PC-3 (cell line): ENCODE data around the gene ESPN. TPM values are rescaled to one million over a fixed set of nuclear protein-coding genes. Genes with fewer than 3 reads are reported as not detected.

Experiments used
- ATAC-seq: fragments of 200-7000 bp; cut with Tn5 transposase; 2 replicates; pipeline ENCODE4 v1.9.1; 2020; ENCODE audit warnings: mild to moderate bottlenecking, moderate library complexity
- BruUV-seq: library from RNA; stranded (reverse); fragments of 400-500 nt; replicated peaks from 2 replicates; lab custom pipeline; 2021; lab: Mats Ljungman, UMichigan
- CTCF ChIA-PET: fragments of 300-600 bp; sonication (Branson Sonifier 250); formaldehyde crosslinking; loops from one replicate; lab custom pipeline; 2022; ENCODE audit warnings: antibody characterized with exemption; lab: Charles Lee
- POLR2A ChIA-PET: fragments of 300-600 bp; sonication (Branson Sonifier 250); formaldehyde crosslinking; loops from one replicate; lab custom pipeline; 2022; ENCODE audit warnings: antibody characterized with exemption; ENCODE audit not compliant: unreplicated experiment; lab: Charles Lee
- DNase-seq: peaks from one replicate; pipeline ENCODE4 v3.0.0-alpha.2; 2015
- H2AFZ ChIP-seq: fragments of 300-600 bp; sonication (generic); 2 replicates; pipeline ENCODE4 v1.6.0; 2016; ENCODE audit warnings: antibody characterized with exemption, low read length
- H3F3A ChIP-seq: fragments of 300-600 bp; sonication (generic); one replicate; pipeline ENCODE4 v1.6.0; 2017; ENCODE audit warnings: antibody characterized with exemption, low read length, control low read depth, mild to moderate bottlenecking; ENCODE audit not compliant: unreplicated experiment
- H3K27ac ChIP-seq: fragments of 300-600 bp; sonication (generic); 2 replicates; pipeline ENCODE4 v1.5.1; 2016; ENCODE audit warnings: mild to moderate bottlenecking, low read length
- H3K27me3 ChIP-seq: fragments of 300-600 bp; sonication (generic); 2 replicates; pipeline ENCODE4 v1.6.1; 2016; ENCODE audit warnings: low read length, mixed read lengths
- H3K36me3 ChIP-seq: fragments of 300-600 bp; sonication (generic); 2 replicates; pipeline ENCODE4 v1.6.1; 2016; ENCODE audit warnings: low read depth, mixed run types, low read length, mixed read lengths
- H3K4me1 ChIP-seq: fragments of 300-600 bp; sonication (generic); 2 replicates; pipeline ENCODE4 v1.5.1; 2016; ENCODE audit warnings: low read length; ENCODE audit not compliant: insufficient read depth
- H3K4me2 ChIP-seq: fragments of 300-600 bp; sonication (generic); 2 replicates; pipeline ENCODE4 v1.6.0; 2016; ENCODE audit warnings: low read length
- H3K4me3 ChIP-seq: fragments of 300-600 bp; sonication (generic); 2 replicates; pipeline ENCODE4 v1.5.1; 2016; ENCODE audit warnings: mild to moderate bottlenecking, low read length, mixed read lengths
- H3K79me2 ChIP-seq: fragments of 300-600 bp; sonication (generic); 2 replicates; pipeline ENCODE4 v1.6.1; 2017; ENCODE audit warnings: low read length, mixed read lengths
- H3K9ac ChIP-seq: fragments of 300-600 bp; sonication (generic); 2 replicates; pipeline ENCODE4 v1.6.0; 2016; ENCODE audit warnings: mild to moderate bottlenecking, low read length
- H3K9me2 ChIP-seq: fragments of 300-600 bp; sonication (generic); replicated peaks from 2 replicates; pipeline ENCODE4 v1.6.1; 2016; ENCODE audit warnings: mixed run types, low read length, mixed read lengths
- H3K9me3 ChIP-seq: fragments of 300-600 bp; sonication (generic); 2 replicates; pipeline ENCODE4 v1.6.1; 2016; ENCODE audit warnings: low read length, mixed read lengths
- H4K20me1 ChIP-seq: fragments of 300-600 bp; sonication (generic); 2 replicates; pipeline ENCODE4 v1.6.1; 2016; ENCODE audit warnings: low read length, mixed read lengths
- CTCF ChIP-seq: fragments of 300-600 bp; sonication (generic); conservative IDR thresholded peaks from 2 replicates; pipeline ENCODE4 v1.5.1; 2017; ENCODE audit warnings: antibody characterized with exemption, low read depth, mild to moderate bottlenecking, low read length
- EZH2 ChIP-seq: fragments of 300-600 bp; sonication (generic); IDR thresholded peaks from one replicate; pipeline ENCODE4 v1.6.1; 2017; ENCODE audit warnings: antibody characterized with exemption, mild to moderate bottlenecking, low read length; ENCODE audit not compliant: unreplicated experiment
- EZH2phosphoT487 ChIP-seq: fragments of 300-600 bp; sonication (generic); IDR thresholded peaks from 2 replicates; pipeline ENCODE4 v1.6.1; 2018; ENCODE audit warnings: mild to moderate bottlenecking, antibody characterized with exemption, low read length, borderline replicate concordance
- intact Hi-C: fragments of 100-400 bp; cut with micrococcal nuclease; formaldehyde crosslinking; loops from 2 replicates; pipeline ENCODE4 v1.9.0; 2023
- total RNA-seq: library from RNA; depleted of rRNA; stranded (reverse); fragments of >200 nt; gene quantifications from 2 replicates; pipeline ENCODE4 v1.2.3, GENCODE V29; 2014

Gene ESPN
- total RNA-seq, 1 experiment from 2014 or later = 11.1 TPM

DNA sequence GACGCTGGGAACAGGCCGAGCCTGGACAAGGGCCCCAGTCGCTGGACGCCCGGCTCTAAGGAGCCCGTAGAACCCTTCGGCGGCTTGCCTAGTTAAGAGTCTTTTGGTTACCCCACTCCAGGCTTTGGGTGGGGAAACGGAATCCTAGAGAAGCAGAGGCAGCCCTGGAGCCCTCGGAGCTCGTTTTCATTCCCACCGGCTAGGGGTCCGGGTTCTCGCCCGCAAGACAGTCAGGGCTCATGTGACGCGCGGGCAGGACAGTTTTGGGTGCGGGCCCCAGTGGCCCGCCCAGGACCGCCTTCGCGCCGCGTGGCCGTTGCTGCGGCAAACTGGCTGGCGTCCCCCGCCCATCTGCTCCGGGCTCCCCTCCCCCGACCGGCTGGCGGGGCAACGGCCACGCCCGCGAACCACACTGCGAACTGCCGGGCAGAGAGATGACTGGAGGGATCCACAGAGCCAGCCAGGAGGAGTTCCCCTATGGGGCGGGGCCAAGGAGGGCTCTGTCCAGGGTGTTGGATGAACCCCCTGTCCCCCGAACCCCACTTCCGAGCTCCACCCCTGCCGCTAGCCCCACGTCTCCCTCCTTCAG is 4.0 kb upstream of the ESPN start:
- peaks cover 2% of the 10 kb centered on the region for H3K79me2 ChIP-seq
- TF ChIP-seq CTCF = no peak
- TF ChIP-seq EZH2phosphoT487 = no peak
- TF ChIP-seq EZH2 = no peak
- H3K27ac ChIP-seq = no peak overlapping the region
- H3K9ac ChIP-seq = no peak overlapping the region
- CTCF ChIA-PET = interaction anchor here (2.0 kb wide), 1 partner anchor 17 kb away, joined by 9 read pairs; no protein-coding TSS in a partner anchor
- peak overlapping the region; percentile 87 for H3K4me2 ChIP-seq
- DNase-seq (no peak), ATAC-seq (no peak)
- no peaks in the 10 kb centered on the region for H3K9me2 ChIP-seq
- H3K27me3 ChIP-seq = no peaks in the 10 kb centered on the region
- no peaks in the 10 kb centered on the region for H3K36me3 ChIP-seq
- intact Hi-C loops = no loop called here
- POLR2A ChIA-PET = no interaction called here
- peaks cover 53% of the 10 kb centered on the region for H3K4me1 ChIP-seq
- H2AFZ ChIP-seq = no peak overlapping the region
- H4K20me1 ChIP-seq = 0 out of 2 replicates have a peak, but pooled peaks cover 6% of the 10 kb centered on the region
- BruUV-seq = no TSS peak
- H3F3A ChIP-seq = no peaks in the 10 kb centered on the region
- H3K9me3 ChIP-seq = no peaks in the 10 kb centered on the region
- H3K4me3 ChIP-seq = no peak overlapping the region

- DNase-seq = no peak
- ChIA-PET CTCF (no interaction called here), POLR2A (no interaction called here)
- no TSS peak for BruUV-seq
- Histone ChIP-seq H3F3A (no peaks in the 10 kb centered on the region), H3K27me3 (no peaks in the 10 kb centered on the region), H3K4me1 (peaks cover 45% of the 10 kb centered on the region), H3K36me3 (no peaks in the 10 kb centered on the region), H3K9ac (no peak overlapping the region), H2AFZ (no peak overlapping the region), H3K27ac (no peak overlapping the region), H3K4me2 (0 out of 2 replicates have a peak overlapping the region, but pooled peaks have one; percentile 17), H4K20me1 (0 out of 2 replicates have a peak, but pooled peaks cover 6% of the 10 kb centered on the region), H3K9me3 (no peaks in the 10 kb centered on the region), H3K79me2 (peaks cover 5% of the 10 kb centered on the region), H3K4me3 (no peak overlapping the region), H3K9me2 (no peaks in the 10 kb centered on the region)
- intact Hi-C loops = no loop called here
- no peak for ATAC-seq
- no peak for TF ChIP-seq EZH2
- no peak for TF ChIP-seq CTCF
- no peak for TF ChIP-seq EZH2phosphoT487
Observed at GRCh38 chr1:6421266-6421665, 3.3 kb upstream of the ESPN start.
